ENCODE measurements around the gene FHL2. TPM values are rescaled to one million over a fixed set of nuclear protein-coding genes. Genes with fewer than 3 reads are reported as not detected.
A peak's percentile ranks its signal among the peaks of the same experiment; 100 is the strongest.

FHL2 gene
- total RNA-seq, 6 experiments from 2014 or later = 4.2 to 36.6 (median 12.0) TPM

- no peak for ATAC-seq
- WGBS (ENCODE audit: insufficient coverage, low coverage, low lambda C conversion rate, missing lambda C conversion rate) = 100% methylated on average over 5 of the region's 5 CpGs
- Histone ChIP-seq H3K4me1 (no peaks in the 10 kb centered on the region), H3K36me3 (peaks cover 0 to 6% (median 0%) of the 10 kb centered on the region in 4 donors), H3K27ac (no peak overlapping the region), H3K4me3 (no peak overlapping the region), H3K9me3 (no peaks in the 10 kb centered on the region), H3K27me3 (no peaks in the 10 kb centered on the region)
- DNase-seq = no peak
- TF ChIP-seq CTCF (IDR thresholded peaks at IDR 0.05) (no peak), POLR2A (IDR thresholded peaks at IDR 0.05) (no peak)
- intact Hi-C loops (cut with DNase I) = no loop called here
Measured at GRCh38 chr2:105382177-105382576, 16.7 kb downstream of the FHL2 start.

GRCh38 chr2:105381101-105381668, 17.7 kb downstream of the FHL2 start:
- H3K27me3 ChIP-seq = no peaks in the 10 kb centered on the region
- no peak overlapping the region for H3K4me3 ChIP-seq
- no peak for ATAC-seq
- no peaks in the 10 kb centered on the region for H3K4me1 ChIP-seq
- no peaks in the 10 kb centered on the region for H3K9me3 ChIP-seq
- no peak for DNase-seq
- H3K27ac ChIP-seq = no peak overlapping the region
- no peak for TF ChIP-seq POLR2A (IDR thresholded peaks at IDR 0.05)
- no peak for TF ChIP-seq CTCF (IDR thresholded peaks at IDR 0.05)
- H3K36me3 ChIP-seq = peaks cover 0 to 9% (median 0%) of the 10 kb centered on the region in 4 donors
- 89% methylated on average over 6 of the region's 14 CpGs for WGBS (ENCODE audit: insufficient coverage, low coverage, low lambda C conversion rate, missing lambda C conversion rate)
- intact Hi-C loops (cut with DNase I) = no loop called here

- Histone ChIP-seq H3K36me3 (peaks cover 0 to 9% (median 0%) of the 10 kb centered on the region in 4 donors), H3K4me1 (no peaks in the 10 kb centered on the region), H3K4me3 (no peak overlapping the region), H3K27ac (no peak overlapping the region), H3K9me3 (no peaks in the 10 kb centered on the region), H3K27me3 (no peaks in the 10 kb centered on the region)
- intact Hi-C loops (cut with DNase I) = no loop called here
- ATAC-seq (peak in 1 of 4 donors; percentile 29), DNase-seq (no peak)
- TF ChIP-seq CTCF (IDR thresholded peaks at IDR 0.05) (no peak), POLR2A (IDR thresholded peaks at IDR 0.05) (no peak)
- 48% methylated on average over 9 of the region's 9 CpGs for WGBS (ENCODE audit: insufficient coverage, low coverage, low lambda C conversion rate, missing lambda C conversion rate)
Measured at GRCh38 chr2:105380432-105381100, 18.3 kb downstream of the FHL2 start.

GRCh38 chr2:105379741-105380186, 19.1 kb downstream of the FHL2 start:
- intact Hi-C loops (cut with DNase I) = no loop called here
- DNase-seq (no peak), ATAC-seq (no peak)
- no peak overlapping the region for H3K27ac ChIP-seq
- WGBS (ENCODE audit: insufficient coverage, low coverage, low lambda C conversion rate, missing lambda C conversion rate) = 63% methylated on average over 7 of the region's 7 CpGs
- H3K4me3 ChIP-seq = no peak overlapping the region
- H3K4me1 ChIP-seq = no peaks in the 10 kb centered on the region
- no peaks in the 10 kb centered on the region for H3K27me3 ChIP-seq
- peaks cover 0 to 9% (median 0%) of the 10 kb centered on the region in 4 donors for H3K36me3 ChIP-seq
- no peak for TF ChIP-seq POLR2A (IDR thresholded peaks at IDR 0.05)
- no peak for TF ChIP-seq CTCF (IDR thresholded peaks at IDR 0.05)
- no peaks in the 10 kb centered on the region for H3K9me3 ChIP-seq

Data from right lobe of liver (tissue), 6 donors.